Hematopoietic multipotent progenitor cell treated with erythropoietin and hydrocortisone succinate and interleukin-3 and kit ligand, for 6 days (in vitro differentiated cells): ENCODE data around the gene ADCY7.

Experiments used
- DNase-seq: peaks from one replicate; pipeline ENCODE4 v3.0.0-alpha.2; 2015

ADCY7 gene

GRCh38 chr16:50284131-50284911 lies 18.0 kb downstream of the ADCY7 start:
- DNase-seq = peak; percentile 61

GRCh38 chr16:50285406-50286003 lies 19.2 kb downstream of the ADCY7 start:
- no peak for DNase-seq

GRCh38 chr16:50286681-50287080 lies 20.3 kb downstream of the ADCY7 start:
- DNase-seq = no peak

- DNase-seq = no peak
These were observed 21.7 kb downstream of the ADCY7 start for GRCh38 chr16:50288026-50288425.

- no peak for DNase-seq
These were observed 22.6 kb downstream of the ADCY7 start for GRCh38 chr16:50288920-50289319.

- no peak for DNase-seq
These were observed 23.8 kb downstream of the ADCY7 start for GRCh38 chr16:50289950-50290764.

GRCh38 chr16:50290856-50291255 lies 24.5 kb downstream of the ADCY7 start:
- DNase-seq = no peak

GRCh38 chr16:50291719-50292565 lies 25.6 kb downstream of the ADCY7 start:
- no peak for DNase-seq

GRCh38 chr16:50292566-50292948 lies 26.2 kb downstream of the ADCY7 start:
- DNase-seq = no peak

- no peak for DNase-seq
These were observed 26.9 kb downstream of the ADCY7 start for GRCh38 chr16:50293041-50293783.

GRCh38 chr16:50293994-50294855 lies 27.9 kb downstream of the ADCY7 start:
- DNase-seq = no peak

GRCh38 chr16:50294955-50295354 lies 28.6 kb downstream of the ADCY7 start:
- DNase-seq = no peak

- DNase-seq = no peak
These were observed 29.3 kb downstream of the ADCY7 start for GRCh38 chr16:50295541-50296132.

- DNase-seq = no peak
These were observed 30.5 kb downstream of the ADCY7 start for GRCh38 chr16:50296807-50297206.

- DNase-seq = no peak
These were observed 31.1 kb downstream of the ADCY7 start for GRCh38 chr16:50297301-50298074.

GRCh38 chr16:50298075-50298460 lies 31.7 kb downstream of the ADCY7 start:
- no peak for DNase-seq

- DNase-seq = no peak
These were observed 32.5 kb downstream of the ADCY7 start for GRCh38 chr16:50298591-50299507.

- DNase-seq = no peak
These were observed 33.3 kb downstream of the ADCY7 start for GRCh38 chr16:50299508-50300105.
